Measurements from ENCODE around the gene GRAMD2B. TPM values are rescaled to one million over a fixed set of nuclear protein-coding genes. Genes with fewer than 3 reads are reported as not detected.

GRAMD2B gene
- polyA plus RNA-seq, 1 experiment: 11.9 TPM

DNA sequence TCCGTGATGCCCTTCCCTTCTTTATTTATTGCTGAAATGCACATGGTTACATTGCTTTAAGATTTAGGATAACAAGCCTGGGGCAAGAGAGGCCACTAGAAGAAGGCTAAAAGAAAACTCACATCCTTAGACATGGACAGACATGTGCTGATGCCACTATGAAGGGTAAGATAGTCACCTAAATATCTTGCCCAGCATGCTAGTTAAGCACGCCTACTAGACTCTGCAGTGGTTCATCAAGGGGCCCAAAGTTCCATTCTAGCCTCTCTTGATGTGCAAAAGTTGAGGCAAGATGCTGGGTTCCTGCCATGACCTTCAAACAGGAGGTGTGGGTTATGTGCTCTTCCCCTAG is 49.3 kb downstream of the GRAMD2B start:
- no peak for DNase-seq (ENCODE audit: low read depth, low spot score)
- Histone ChIP-seq H3K27me3 (ENCODE audit: control insufficient read depth, insufficient read depth, low read length) (no peaks in the 10 kb centered on the region), H3K4me3 (ENCODE audit: low read depth, low read length) (no peak overlapping the region), H3K9me3 (ENCODE audit: control insufficient read depth, insufficient read depth, low read length) (no peaks in the 10 kb centered on the region), H3K27ac (ENCODE audit: low read depth, low read length) (no peak overlapping the region)
- POLR2A ChIA-PET: interaction anchor here (1.2 kb wide), 1 partner anchor 49 kb away, joined by 6 read pairs; the partner anchor contains the start of gene GRAMD2B
- TF ChIP-seq, protein P1, sequence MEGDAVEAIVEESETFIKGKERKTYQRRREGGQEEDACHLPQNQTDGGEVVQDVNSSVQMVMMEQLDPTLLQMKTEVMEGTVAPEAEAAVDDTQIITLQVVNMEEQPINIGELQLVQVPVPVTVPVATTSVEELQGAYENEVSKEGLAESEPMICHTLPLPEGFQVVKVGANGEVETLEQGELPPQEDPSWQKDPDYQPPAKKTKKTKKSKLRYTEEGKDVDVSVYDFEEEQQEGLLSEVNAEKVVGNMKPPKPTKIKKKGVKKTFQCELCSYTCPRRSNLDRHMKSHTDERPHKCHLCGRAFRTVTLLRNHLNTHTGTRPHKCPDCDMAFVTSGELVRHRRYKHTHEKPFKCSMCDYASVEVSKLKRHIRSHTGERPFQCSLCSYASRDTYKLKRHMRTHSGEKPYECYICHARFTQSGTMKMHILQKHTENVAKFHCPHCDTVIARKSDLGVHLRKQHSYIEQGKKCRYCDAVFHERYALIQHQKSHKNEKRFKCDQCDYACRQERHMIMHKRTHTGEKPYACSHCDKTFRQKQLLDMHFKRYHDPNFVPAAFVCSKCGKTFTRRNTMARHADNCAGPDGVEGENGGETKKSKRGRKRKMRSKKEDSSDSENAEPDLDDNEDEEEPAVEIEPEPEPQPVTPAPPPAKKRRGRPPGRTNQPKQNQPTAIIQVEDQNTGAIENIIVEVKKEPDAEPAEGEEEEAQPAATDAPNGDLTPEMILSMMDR (IDR thresholded peaks at IDR 0.05; ENCODE audit: low read depth, low read length): no peak
- CTCF ChIA-PET: interaction anchor here (0.8 to 2.5 kb wide), 4 partner anchors 17 to 307 kb away, joined by 3 to 11 read pairs (median 6); no protein-coding TSS in a partner anchor

DNA sequence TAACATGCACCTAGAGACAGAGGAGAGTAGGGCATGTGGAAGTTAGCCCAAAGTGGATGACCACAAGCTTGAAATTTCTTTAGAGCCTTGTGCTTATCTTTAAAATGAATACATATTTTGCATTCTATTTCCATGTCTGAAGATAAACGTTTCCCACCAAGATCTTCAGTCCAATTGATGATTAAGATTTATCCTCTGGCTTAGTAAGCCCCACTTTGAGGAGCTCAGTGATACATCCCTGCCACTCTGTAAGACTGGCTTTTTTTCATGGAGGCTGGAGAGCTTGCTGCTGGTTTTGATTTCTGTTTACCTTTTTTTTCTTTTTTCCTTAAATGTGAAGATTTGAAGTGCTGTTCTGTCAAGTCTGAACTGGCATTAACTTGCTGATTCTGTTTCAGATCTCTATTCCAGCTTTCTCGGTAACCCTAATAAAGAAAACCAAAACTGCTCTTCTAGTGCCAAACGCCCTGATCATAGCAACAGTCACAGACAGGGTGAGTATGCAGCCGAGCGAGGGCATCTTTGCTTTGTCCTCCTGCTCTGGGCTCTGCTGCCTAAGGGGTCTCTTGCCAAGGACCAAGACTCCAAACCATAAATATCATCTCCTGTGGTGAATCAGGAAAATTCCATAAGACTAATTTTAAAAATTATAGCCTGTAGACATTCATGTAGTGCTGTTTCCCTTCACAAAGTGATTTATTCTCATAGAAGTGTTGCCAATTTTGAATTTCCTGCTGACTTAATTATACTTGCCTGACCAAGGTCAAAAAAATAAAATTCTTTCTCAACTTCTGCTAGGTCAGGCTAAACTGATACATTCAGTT is 54.3 kb downstream of the GRAMD2B start:
- no peaks in the 10 kb centered on the region for H3K9me3 ChIP-seq (ENCODE audit: control insufficient read depth, insufficient read depth, low read length)
- ChIA-PET POLR2A (no interaction called here), CTCF (interaction anchor here (0.9 kb wide), 1 partner anchor 124 kb away, joined by 3 read pairs; no protein-coding TSS in a partner anchor)
- H3K27me3 ChIP-seq (ENCODE audit: control insufficient read depth, insufficient read depth, low read length): no peaks in the 10 kb centered on the region
- no peak overlapping the region for H3K27ac ChIP-seq (ENCODE audit: low read depth, low read length)
- TF ChIP-seq, protein P1 (IDR thresholded peaks at IDR 0.05; ENCODE audit: low read depth, low read length): no peak
- DNase-seq (ENCODE audit: low read depth, low spot score): no peak
- H3K4me3 ChIP-seq (ENCODE audit: low read depth, low read length): no peak overlapping the region

DNA sequence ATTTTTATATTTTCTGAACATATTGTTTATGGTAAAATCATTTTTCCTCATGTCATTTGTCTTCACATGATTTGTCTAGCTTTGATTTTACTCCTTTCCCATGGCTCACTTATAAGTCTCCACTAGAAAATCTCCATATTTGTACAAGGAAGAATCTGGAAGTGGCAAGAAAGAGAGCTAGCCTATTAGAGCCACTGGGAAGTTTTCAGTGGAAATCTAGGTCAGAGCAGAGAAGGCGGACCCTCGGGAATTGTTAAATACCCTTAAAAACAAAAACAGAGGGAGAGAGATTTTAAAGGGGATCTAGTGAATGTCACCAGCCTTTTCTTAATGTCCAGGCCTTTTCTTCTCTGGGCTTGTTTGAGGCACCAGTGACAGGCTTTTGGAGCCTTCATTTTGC is 56.6 kb downstream of the GRAMD2B start:
- no peak overlapping the region for H3K27ac ChIP-seq (ENCODE audit: low read depth, low read length)
- TF ChIP-seq, protein P1 (IDR thresholded peaks at IDR 0.05; ENCODE audit: low read depth, low read length): no peak
- no peaks in the 10 kb centered on the region for H3K27me3 ChIP-seq (ENCODE audit: control insufficient read depth, insufficient read depth, low read length)
- H3K9me3 ChIP-seq (ENCODE audit: control insufficient read depth, insufficient read depth, low read length): no peaks in the 10 kb centered on the region
- DNase-seq (ENCODE audit: low read depth, low spot score): no peak
- CTCF ChIA-PET: no interaction called here
- POLR2A ChIA-PET: no interaction called here
- H3K4me3 ChIP-seq (ENCODE audit: low read depth, low read length): no peak overlapping the region

DNA sequence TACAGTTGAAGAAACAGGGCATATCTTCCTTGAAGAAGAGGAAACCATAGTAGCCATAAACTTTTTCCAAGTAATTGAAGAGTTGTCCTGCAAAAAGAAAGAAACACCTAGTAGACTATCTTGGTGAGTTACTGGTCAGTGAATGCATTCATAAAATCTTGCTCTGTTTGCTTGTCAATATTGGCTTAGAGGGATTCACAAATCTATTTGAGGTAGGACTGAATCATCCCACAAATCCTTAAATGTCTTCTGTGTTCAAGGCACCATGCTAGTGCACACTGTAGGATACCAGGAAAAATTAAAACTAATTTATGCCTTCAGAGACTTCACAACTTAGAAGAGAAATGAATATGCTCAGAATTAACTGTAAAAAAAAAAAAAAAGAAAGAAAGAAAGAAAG is 57.6 kb downstream of the GRAMD2B start:
- TF ChIP-seq, protein P1 (IDR thresholded peaks at IDR 0.05; ENCODE audit: low read depth, low read length): no peak
- no peak for DNase-seq (ENCODE audit: low read depth, low spot score)
- CTCF ChIA-PET: interaction anchor here (0.6 to 1.5 kb wide), 6 partner anchors 9 to 934 kb away, joined by 3 to 6 read pairs (median 4); no protein-coding TSS in a partner anchor
- POLR2A ChIA-PET: interaction anchor here (0.6 to 1.2 kb wide), 3 partner anchors 15 to 127 kb away, joined by 3 to 13 read pairs (median 3); partner anchors contain the start of gene GRAMD2B
- Histone ChIP-seq H3K27me3 (ENCODE audit: control insufficient read depth, insufficient read depth, low read length) (no peaks in the 10 kb centered on the region), H3K9me3 (ENCODE audit: control insufficient read depth, insufficient read depth, low read length) (no peaks in the 10 kb centered on the region), H3K4me3 (ENCODE audit: low read depth, low read length) (no peak overlapping the region), H3K27ac (ENCODE audit: low read depth, low read length) (no peak overlapping the region)

DNA sequence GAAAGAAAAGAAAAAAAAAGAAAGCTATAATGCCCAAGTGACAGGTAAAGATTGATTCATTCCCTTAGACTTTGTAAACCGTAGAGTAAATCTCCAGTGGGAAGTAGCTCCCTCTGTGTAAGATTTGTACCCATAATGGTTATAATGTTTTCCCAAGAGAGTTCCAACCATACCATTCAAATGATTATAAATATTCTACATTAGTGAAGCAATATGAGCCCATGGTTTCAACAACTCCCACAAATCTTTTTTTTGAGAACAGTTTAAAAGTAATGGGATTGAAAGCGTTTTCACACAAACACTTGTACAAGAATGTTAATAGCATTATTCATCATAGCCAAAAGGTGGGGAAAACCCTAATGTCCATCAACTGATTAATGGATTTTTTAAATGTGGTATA is 58.0 kb downstream of the GRAMD2B start:
- Histone ChIP-seq H3K27me3 (ENCODE audit: control insufficient read depth, insufficient read depth, low read length) (no peaks in the 10 kb centered on the region), H3K27ac (ENCODE audit: low read depth, low read length) (no peak overlapping the region), H3K4me3 (ENCODE audit: low read depth, low read length) (no peak overlapping the region), H3K9me3 (ENCODE audit: control insufficient read depth, insufficient read depth, low read length) (no peaks in the 10 kb centered on the region)
- ChIA-PET CTCF (interaction anchor here (0.6 to 1.5 kb wide), 7 partner anchors 8 to 934 kb away, joined by 3 to 6 read pairs (median 4); no protein-coding TSS in a partner anchor), POLR2A (interaction anchor here (0.6 to 1.2 kb wide), 3 partner anchors 14 to 127 kb away, joined by 3 to 13 read pairs (median 3); partner anchors contain the start of gene GRAMD2B)
- TF ChIP-seq, protein P1 (IDR thresholded peaks at IDR 0.05; ENCODE audit: low read depth, low read length): no peak
- peak; percentile 55 for DNase-seq (ENCODE audit: low read depth, low spot score)
